CD4-positive, CD25-positive, alpha-beta regulatory T cell (primary cell): ENCODE results near the gene RNF123. TPM values are rescaled to one million over a fixed set of nuclear protein-coding genes. Genes with fewer than 3 reads are reported as not detected.

Source experiments
- ATAC-seq, 2 donors: fragments of 150-1000 bp; cut with Tn5 transposase; one replicate each; pipeline ENCODE4 v1.10.0; 2021; ENCODE audit warnings: low read depth in 2 of 2, moderate number of reproducible peaks in 2 of 2, moderate library complexity in 1 of 2
- DNase-seq, 3 donors: peaks; one replicate each; pipeline versions ENCODE4 v3.0.0 to v3.0.0-alpha.2; 2012 to 2022; ENCODE audit warnings: mixed read lengths in 1 of 3
- H3K27ac ChIP-seq: one replicate; pipeline ENCODE4 v1.7.0; 2013; ENCODE audit warnings: mild to moderate bottlenecking, low read length; ENCODE audit not compliant: insufficient read depth, poor library complexity, severe bottlenecking
- H3K27me3 ChIP-seq: one replicate; pipeline ENCODE4 v1.7.0; 2013; ENCODE audit warnings: low read length; ENCODE audit not compliant: control insufficient read depth, insufficient read depth
- H3K36me3 ChIP-seq: one replicate; pipeline ENCODE4 v1.7.0; 2013; ENCODE audit warnings: mild to moderate bottlenecking, low read length, moderate library complexity; ENCODE audit not compliant: control insufficient read depth, insufficient read depth
- H3K4me1 ChIP-seq: 2 replicates; pipeline ENCODE4 v1.7.0; 2013; ENCODE audit warnings: mild to moderate bottlenecking, low read length; ENCODE audit not compliant: insufficient read depth, control insufficient read depth, poor library complexity, severe bottlenecking
- H3K4me3 ChIP-seq: one replicate; pipeline ENCODE4 v1.7.0; 2013; ENCODE audit warnings: low read depth, mild to moderate bottlenecking, low read length, moderate library complexity
- H3K9me3 ChIP-seq, 2 experiments: 1 replicate in 1 of 2; 2 replicates in 1 of 2; pipeline ENCODE4 v1.7.0; 2013; ENCODE audit warnings: low read length in 2 of 2, mild to moderate bottlenecking in 1 of 2, moderate library complexity in 1 of 2; ENCODE audit not compliant: control insufficient read depth in 2 of 2
- H3K27ac Mint-ChIP-seq, 3 donors: one replicate each; pipeline ENCODE4 v1.8.0; 2020 to 2022; ENCODE audit warnings: mild to moderate bottlenecking in 3 of 3, mixed read lengths in 3 of 3, moderate library complexity in 2 of 3
- H3K27me3 Mint-ChIP-seq: one replicate; pipeline ENCODE4 v1.8.0; 2022; ENCODE audit warnings: mild to moderate bottlenecking, mixed read lengths
- H3K36me3 Mint-ChIP-seq: one replicate; pipeline ENCODE4 v1.8.0; 2020; ENCODE audit warnings: mixed read lengths
- H3K4me1 Mint-ChIP-seq, 4 donors: one replicate each; pipeline ENCODE4 v1.8.0; 2020 to 2022; ENCODE audit warnings: mixed read lengths in 4 of 4, mild to moderate bottlenecking in 1 of 4
- H3K4me3 Mint-ChIP-seq, 4 donors: one replicate each; pipeline ENCODE4 v1.8.0; 2020 to 2022; ENCODE audit warnings: mild to moderate bottlenecking in 4 of 4, mixed read lengths in 4 of 4, moderate library complexity in 3 of 4
- H3K9me3 Mint-ChIP-seq, 7 donors: one replicate each; pipeline ENCODE4 v1.8.0; 2020 to 2022; ENCODE audit warnings: mixed read lengths in 7 of 7, mild to moderate bottlenecking in 3 of 7, moderate library complexity in 2 of 7
- polyA plus RNA-seq, 4 donors: library from polyadenylated mRNA; unstranded; fragments of 300-500 nt; fragmentation: Illumina TruSeq; gene quantifications; one replicate each; pipeline ENCODE4 v1.2.3, GENCODE V29; 2021
- total RNA-seq: library from RNA; stranded (reverse); gene quantifications from one replicate; pipeline ENCODE4 v1.2.3, GENCODE V29; 2022

Gene RNF123
- total and polyA plus RNA-seq, 5 donors from 2014 or later = 9.8 to 47.1 (median 13.6) TPM

GRCh38 chr3:49648354-49649019 lies 40.9 kb upstream of the RNF123 start:
- H3K27me3 Mint-ChIP-seq = peaks cover 5% of the 10 kb centered on the region

GRCh38 chr3:49649576-49649975 lies 39.8 kb upstream of the RNF123 start:
- Histone ChIP-seq H3K27ac (no peak overlapping the region), H3K4me3 (no peak overlapping the region), H3K27me3 (no peaks in the 10 kb centered on the region), H3K9me3 (no peaks in the 10 kb centered on the region), H3K36me3 (no peaks in the 10 kb centered on the region), H3K4me1 (no peaks in the 10 kb centered on the region)
- ATAC-seq (no peak), DNase-seq (no peak)
- Mint-ChIP-seq H3K36me3 (no peaks in the 10 kb centered on the region), H3K27ac (no peak overlapping the region), H3K9me3 (peaks cover 0 to 2% (median 0%) of the 10 kb centered on the region in 7 donors), H3K27me3 (peaks cover 5% of the 10 kb centered on the region), H3K4me1 (no peaks in the 10 kb centered on the region), H3K4me3 (no peak overlapping the region)

More at GRCh38 chr3:49648354-49649019, 40.9 kb upstream of the RNF123 start:
- Mint-ChIP-seq H3K27ac (no peak overlapping the region), H3K4me1 (no peaks in the 10 kb centered on the region), H3K4me3 (no peak overlapping the region), H3K36me3 (no peaks in the 10 kb centered on the region), H3K9me3 (peaks cover 0 to 2% (median 0%) of the 10 kb centered on the region in 7 donors)
- Histone ChIP-seq H3K36me3 (no peaks in the 10 kb centered on the region), H3K27me3 (no peaks in the 10 kb centered on the region), H3K27ac (no peak overlapping the region), H3K4me1 (no peaks in the 10 kb centered on the region), H3K9me3 (no peaks in the 10 kb centered on the region), H3K4me3 (no peak overlapping the region)
- no peak for DNase-seq
- ATAC-seq = no peak

GRCh38 chr3:49650177-49650576 lies 39.2 kb upstream of the RNF123 start:
- ATAC-seq = no peak
- no peaks in the 10 kb centered on the region for H3K36me3 ChIP-seq
- Mint-ChIP-seq H3K27me3 (peaks cover 5% of the 10 kb centered on the region), H3K9me3 (peaks cover 0 to 2% (median 0%) of the 10 kb centered on the region in 7 donors), H3K4me1 (no peaks in the 10 kb centered on the region), H3K4me3 (no peak overlapping the region), H3K36me3 (no peaks in the 10 kb centered on the region), H3K27ac (no peak overlapping the region)
- H3K27ac ChIP-seq = no peak overlapping the region
- no peak overlapping the region for H3K4me3 ChIP-seq
- no peaks in the 10 kb centered on the region for H3K4me1 ChIP-seq
- no peak for DNase-seq
- H3K9me3 ChIP-seq = no peaks in the 10 kb centered on the region
- no peaks in the 10 kb centered on the region for H3K27me3 ChIP-seq

GRCh38 chr3:49650637-49651036 lies 38.7 kb upstream of the RNF123 start:
- Mint-ChIP-seq H3K9me3 (peaks cover 0 to 2% (median 0%) of the 10 kb centered on the region in 7 donors), H3K36me3 (no peaks in the 10 kb centered on the region), H3K4me3 (no peak overlapping the region), H3K4me1 (no peaks in the 10 kb centered on the region), H3K27ac (no peak overlapping the region), H3K27me3 (peaks cover 5% of the 10 kb centered on the region)
- DNase-seq (no peak), ATAC-seq (no peak)
- H3K27me3 ChIP-seq = no peaks in the 10 kb centered on the region
- no peak overlapping the region for H3K27ac ChIP-seq
- H3K9me3 ChIP-seq = no peaks in the 10 kb centered on the region
- no peaks in the 10 kb centered on the region for H3K4me1 ChIP-seq
- H3K4me3 ChIP-seq = no peak overlapping the region
- no peaks in the 10 kb centered on the region for H3K36me3 ChIP-seq

- Mint-ChIP-seq H3K36me3 (no peaks in the 10 kb centered on the region), H3K4me3 (no peak overlapping the region), H3K4me1 (no peaks in the 10 kb centered on the region), H3K27ac (no peak overlapping the region), H3K9me3 (peaks cover 0 to 1% (median 0%) of the 10 kb centered on the region in 7 donors), H3K27me3 (peaks cover 4% of the 10 kb centered on the region)
- H3K4me1 ChIP-seq = no peaks in the 10 kb centered on the region
- DNase-seq = no peak
- no peaks in the 10 kb centered on the region for H3K27me3 ChIP-seq
- no peaks in the 10 kb centered on the region for H3K36me3 ChIP-seq
- H3K27ac ChIP-seq = no peak overlapping the region
- no peak overlapping the region for H3K4me3 ChIP-seq
- ATAC-seq = no peak
- no peaks in the 10 kb centered on the region for H3K9me3 ChIP-seq
Observed at GRCh38 chr3:49652218-49652902, 37.0 kb upstream of the RNF123 start.

GRCh38 chr3:49652903-49653415 lies 36.4 kb upstream of the RNF123 start:
- peaks cover 4% of the 10 kb centered on the region for H3K27me3 Mint-ChIP-seq
- no peaks in the 10 kb centered on the region for H3K9me3 Mint-ChIP-seq
- no peak overlapping the region for H3K4me3 ChIP-seq
- H3K27ac ChIP-seq = no peak overlapping the region
- H3K4me1 Mint-ChIP-seq = no peaks in the 10 kb centered on the region
- H3K27ac Mint-ChIP-seq = no peak overlapping the region
- no peaks in the 10 kb centered on the region for H3K27me3 ChIP-seq
- no peaks in the 10 kb centered on the region for H3K4me1 ChIP-seq
- no peak overlapping the region for H3K4me3 Mint-ChIP-seq
- DNase-seq = no peak
- no peaks in the 10 kb centered on the region for H3K36me3 Mint-ChIP-seq
- no peak for ATAC-seq
- H3K36me3 ChIP-seq = no peaks in the 10 kb centered on the region
- H3K9me3 ChIP-seq = no peaks in the 10 kb centered on the region

- no peaks in the 10 kb centered on the region for H3K36me3 Mint-ChIP-seq
- peaks cover 6% of the 10 kb centered on the region for H3K27me3 Mint-ChIP-seq
- no peaks in the 10 kb centered on the region for H3K4me1 Mint-ChIP-seq
- Histone ChIP-seq H3K27ac (no peak overlapping the region), H3K4me1 (no peaks in the 10 kb centered on the region), H3K27me3 (no peaks in the 10 kb centered on the region), H3K36me3 (no peaks in the 10 kb centered on the region), H3K9me3 (no peaks in the 10 kb centered on the region), H3K4me3 (no peak overlapping the region)
- H3K27ac Mint-ChIP-seq = peak overlapping the region in 1 of 3 donors; percentile 31
- H3K9me3 Mint-ChIP-seq = peaks cover 0 to under 1% (median 0%) of the 10 kb centered on the region in 7 donors
- H3K4me3 Mint-ChIP-seq = no peak overlapping the region
- no peak for DNase-seq
- ATAC-seq = no peak
Observed at GRCh38 chr3:49653621-49654020, 35.7 kb upstream of the RNF123 start.
